Measurements from ENCODE around the gene ASH1L. TPM values are rescaled to one million over a fixed set of nuclear protein-coding genes. Genes with fewer than 3 reads are reported as not detected.
"Not testable (repeated sequence)": the region's sequence is repeated elsewhere in the genome, so short reads cannot be mapped to it uniquely, and the experiment has no call there.

ASH1L gene
- total RNA-seq, 1 donor from 2014 or later = 66.9 TPM

GRCh38 chr1:155451199-155451598 is 111.4 kb downstream of the ASH1L start:
- no peak for DNase-seq

- DNase-seq = not testable (repeated sequence)
Measured at GRCh38 chr1:155442431-155442830, 120.2 kb downstream of the ASH1L start.

- no peak for DNase-seq
Measured at GRCh38 chr1:155437405-155437804, 125.2 kb downstream of the ASH1L start.

GRCh38 chr1:155433831-155434389 is 128.7 kb downstream of the ASH1L start:
- DNase-seq = not testable (repeated sequence)

DNA sequence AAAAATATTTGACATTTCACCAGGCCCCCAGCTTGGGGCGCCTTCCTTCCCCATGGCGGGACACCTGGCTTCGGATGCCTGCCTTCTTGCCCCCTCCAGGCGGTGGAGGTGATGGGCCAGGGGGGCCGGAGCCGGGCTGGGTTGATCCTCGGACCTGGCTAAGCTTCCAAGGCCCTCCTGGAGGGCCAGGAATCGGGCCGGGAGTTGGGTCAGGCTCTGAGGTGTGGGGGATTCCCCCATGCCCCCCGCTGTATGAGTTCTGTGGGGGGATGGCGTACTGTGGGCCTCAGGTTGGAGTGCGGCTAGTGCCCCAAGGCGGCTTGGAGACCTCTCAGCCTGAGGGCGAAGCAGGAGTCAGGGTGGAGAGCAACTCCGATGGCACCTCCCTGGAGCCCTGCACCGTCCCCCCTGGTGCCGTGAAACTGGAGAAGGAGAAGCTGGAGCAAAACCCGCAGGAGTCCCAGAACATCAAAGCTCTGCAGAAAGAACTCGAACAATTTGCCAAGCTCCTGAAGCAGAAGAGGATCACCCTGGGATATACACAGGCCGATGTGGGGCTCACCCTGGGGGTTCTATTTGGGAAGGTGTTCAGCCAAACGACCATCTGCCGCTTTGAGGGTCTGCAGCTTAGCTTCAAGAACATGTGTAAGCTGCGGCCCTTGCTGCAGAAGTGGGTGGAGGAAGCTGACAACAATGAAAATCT is 129.3 kb downstream of the ASH1L start:
- DNase-seq = not testable (repeated sequence)

- no peak for DNase-seq
Measured at GRCh38 chr1:155424091-155424490, 138.5 kb downstream of the ASH1L start.

- DNase-seq = no peak
Measured at GRCh38 chr1:155420788-155421187, 141.8 kb downstream of the ASH1L start.

DNA sequence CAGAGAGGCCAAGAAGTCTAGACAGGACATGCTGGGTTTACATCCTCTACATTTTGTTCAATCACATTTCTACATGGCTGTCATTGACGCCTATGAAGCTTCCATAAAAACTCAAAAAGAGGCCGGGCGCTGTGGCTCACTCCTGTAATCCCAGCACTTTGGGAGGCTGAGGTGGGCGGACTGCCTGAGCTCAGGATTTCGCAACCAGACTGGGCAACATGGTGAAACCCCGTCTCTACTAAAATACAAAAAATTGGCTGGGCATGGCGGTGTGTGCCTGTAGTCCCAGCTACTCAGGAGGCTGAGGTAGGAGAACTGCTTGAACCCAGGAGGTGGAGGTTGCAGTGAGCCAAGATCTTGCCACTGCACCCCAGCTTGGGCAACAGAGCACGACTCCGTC is 150.8 kb downstream of the ASH1L start:
- DNase-seq = not testable (repeated sequence)

- no peak for DNase-seq
Measured at GRCh38 chr1:155410931-155411330, 151.7 kb downstream of the ASH1L start.

DNA sequence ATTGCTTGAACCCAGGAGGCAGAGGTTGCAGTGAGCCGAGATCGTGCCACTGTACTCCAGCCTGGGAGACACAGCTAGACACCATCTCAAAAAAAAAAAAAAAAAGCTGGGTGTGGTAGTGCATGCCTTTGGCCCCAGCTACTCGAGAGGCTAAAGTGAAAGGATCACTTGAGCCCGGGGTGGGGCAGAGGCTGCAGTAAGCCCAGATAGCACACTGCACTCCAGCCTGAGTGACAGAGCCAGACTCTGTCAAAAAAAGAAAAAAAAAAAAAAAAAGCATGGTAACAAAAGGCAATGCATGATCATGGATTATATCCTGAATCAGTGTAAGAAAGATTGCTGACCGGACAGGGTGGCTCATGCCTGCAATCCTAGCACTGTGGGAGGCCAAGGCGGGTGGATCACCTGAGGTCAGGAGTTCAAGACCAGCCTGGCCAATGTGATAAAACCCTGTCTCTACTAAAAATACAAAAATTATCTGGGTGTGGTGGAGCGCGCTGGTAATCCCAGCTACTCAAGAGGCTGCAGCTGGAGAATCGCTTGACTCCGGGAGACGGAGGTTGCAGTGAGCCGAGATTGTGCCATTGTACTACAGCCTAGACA is 165.6 kb downstream of the ASH1L start:
- DNase-seq = peak; percentile 57

GRCh38 chr1:155392898-155393411 is 169.6 kb downstream of the ASH1L start:
- peak; percentile 25 for DNase-seq

DNA sequence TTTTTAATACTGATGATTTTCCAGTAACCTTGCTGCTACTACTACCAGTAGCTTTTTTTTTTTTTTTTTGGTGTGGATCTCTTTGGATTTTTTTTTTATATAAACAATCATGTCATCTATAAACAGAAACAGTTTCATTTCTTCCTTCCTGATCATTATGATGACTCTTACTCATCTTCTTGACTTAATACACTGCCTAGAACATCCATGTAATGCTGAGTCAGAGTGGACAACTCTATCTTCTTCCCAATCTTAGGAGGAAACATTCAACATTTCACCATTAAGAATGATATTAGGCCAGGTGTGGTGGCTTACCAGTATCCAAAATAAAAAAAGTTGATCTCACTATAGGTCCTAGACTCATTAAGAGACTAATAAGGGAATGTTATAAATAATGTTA is 172.8 kb downstream of the ASH1L start:
- no peak for DNase-seq

GRCh38 chr1:155385836-155386235 is 176.8 kb downstream of the ASH1L start:
- not testable (repeated sequence) for DNase-seq

DNA sequence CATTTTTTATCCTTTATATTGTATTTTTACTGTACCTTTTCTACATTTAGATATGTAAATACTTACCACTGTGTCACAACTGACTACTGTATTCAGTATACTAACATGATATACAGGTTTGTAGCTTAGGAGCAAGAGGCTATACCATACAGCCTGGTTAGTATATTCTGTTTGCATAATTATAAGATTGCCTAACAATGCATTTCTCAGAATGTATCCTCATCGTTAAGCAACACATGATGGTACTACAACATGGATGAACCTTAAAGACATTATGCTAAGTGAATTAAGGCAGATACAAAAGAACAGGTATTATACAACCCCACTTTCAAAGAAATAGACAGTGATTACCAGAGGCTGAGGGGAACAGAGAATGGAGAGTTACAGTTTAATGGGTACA is 179.2 kb downstream of the ASH1L start:
- DNase-seq = no peak

GRCh38 chr1:155379631-155380090 is 182.9 kb downstream of the ASH1L start:
- DNase-seq = peak; percentile 60

DNA sequence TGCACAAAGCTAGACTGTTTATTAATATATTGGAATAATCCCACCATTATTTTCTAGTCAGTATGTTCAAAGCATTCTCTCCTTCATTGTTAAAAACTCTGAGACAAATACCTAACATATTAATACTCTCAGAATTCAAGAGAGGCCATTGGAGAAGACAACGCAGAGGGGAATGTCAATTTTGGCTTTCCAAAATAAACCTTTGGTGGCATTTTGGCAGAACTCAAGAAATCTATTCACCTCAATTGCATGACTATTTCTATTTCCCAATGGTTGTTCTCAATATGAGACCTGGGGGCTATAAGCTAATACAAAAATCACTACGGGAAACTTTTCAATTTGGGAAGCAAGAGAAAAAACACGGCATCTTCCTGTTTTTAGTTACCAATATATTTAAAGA is 183.4 kb downstream of the ASH1L start:
- no peak for DNase-seq

DNA sequence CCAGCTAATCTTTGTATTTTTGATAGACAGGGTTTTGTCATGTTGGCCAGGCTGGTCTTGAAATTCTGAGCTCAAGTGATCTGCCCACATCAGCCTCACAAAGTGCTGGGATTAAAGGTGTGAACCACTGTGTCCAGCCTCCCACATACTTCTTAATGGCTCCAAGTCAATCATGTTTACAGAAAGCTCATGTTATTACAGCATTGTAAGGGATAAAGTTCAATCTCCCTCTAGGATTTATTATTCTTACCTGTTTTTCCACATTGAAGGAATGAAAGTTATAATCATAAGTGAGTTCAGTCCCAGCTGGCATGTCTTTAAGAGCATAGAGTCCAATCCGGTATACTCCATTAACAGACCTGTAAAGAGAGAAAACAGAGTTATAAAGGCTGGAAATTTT is 202.6 kb downstream of the ASH1L start:
- DNase-seq = no peak

GRCh38 chr1:155352631-155353030 is 210.0 kb downstream of the ASH1L start:
- DNase-seq = no peak

DNA sequence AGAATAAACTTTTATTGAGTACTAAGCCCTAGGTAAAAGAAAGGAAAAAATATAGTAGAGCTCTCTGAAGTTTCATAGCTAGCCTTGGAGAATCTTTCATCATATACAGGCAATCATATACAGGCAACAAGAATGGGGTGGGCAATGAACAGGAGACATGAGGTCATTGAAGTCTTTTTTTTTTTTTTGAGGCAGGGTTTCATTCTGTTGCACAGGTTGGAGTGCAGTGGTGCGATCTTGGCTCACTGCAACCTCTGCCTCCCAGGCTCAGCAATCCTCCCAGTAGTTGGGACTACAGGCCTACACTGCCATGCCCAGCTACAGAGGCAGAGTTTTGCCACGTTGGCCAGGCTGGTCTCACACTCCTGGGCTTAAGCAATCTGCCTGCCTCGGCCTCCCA is 219.8 kb downstream of the ASH1L start:
- DNase-seq = no peak

GRCh38 chr1:155339515-155340097 is 223.0 kb downstream of the ASH1L start:
- DNase-seq = no peak

DNA sequence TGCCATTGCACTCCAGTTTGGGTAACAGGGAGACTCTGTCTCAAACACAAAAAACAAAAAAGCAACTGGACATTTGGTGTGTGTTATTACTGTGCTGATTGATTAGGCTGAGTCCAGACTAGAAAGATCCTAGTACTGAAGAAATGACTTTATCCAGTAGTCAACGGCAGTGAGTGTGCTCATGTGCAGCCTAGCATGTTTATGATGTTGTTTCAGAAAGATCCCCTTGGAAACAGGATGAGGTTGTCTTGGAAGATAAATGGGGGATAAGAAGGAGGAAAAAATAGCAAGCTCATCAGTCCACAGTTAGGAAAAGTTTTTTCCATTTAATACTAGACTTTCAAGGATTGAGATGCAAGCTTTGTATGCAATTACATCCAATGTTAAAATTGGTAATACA is 227.6 kb downstream of the ASH1L start:
- no peak for DNase-seq

DNA sequence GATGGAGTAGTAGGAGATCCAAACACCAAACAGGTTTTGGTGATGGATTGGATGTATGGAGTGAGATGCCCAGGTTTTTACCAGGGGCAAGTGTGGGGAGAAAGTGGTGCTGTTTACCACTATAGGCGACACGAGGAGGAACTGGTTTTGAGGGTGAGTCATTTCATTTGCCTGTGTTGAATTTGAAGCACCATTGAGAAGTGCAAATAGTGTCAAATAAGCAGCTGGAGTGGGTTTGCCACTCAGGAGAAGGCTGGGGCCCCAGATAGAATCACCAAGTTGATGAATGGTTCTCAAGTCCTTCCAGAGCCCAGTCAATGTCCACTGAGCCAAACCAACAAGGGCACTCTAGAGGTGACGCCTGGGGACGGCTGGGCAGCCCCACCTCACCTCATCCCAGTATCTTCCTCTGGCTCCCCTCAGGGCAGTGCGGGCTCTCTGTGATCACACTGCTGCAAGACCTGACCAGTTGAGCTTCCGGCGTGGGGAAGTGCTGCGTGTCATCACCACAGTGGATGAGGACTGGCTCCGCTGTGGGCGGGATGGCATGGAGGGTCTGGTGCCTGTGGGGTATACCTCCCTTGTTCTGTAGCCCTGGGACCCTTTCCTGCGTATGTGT is 232.5 kb downstream of the ASH1L start:
- DNase-seq = no peak

GRCh38 chr1:155328856-155329255 is 233.7 kb downstream of the ASH1L start:
- not testable (repeated sequence) for DNase-seq
